Activated T-helper 1 cell treated with anti-CD3 and anti-CD28 coated beads, Interleukin-12 subunit alpha, Interleukin-12 subunit beta, Interleukin-2, Interleukin-4 antibody, amounts not matched to agents 30 ng/mL and 10 ng/mL and 1 ng/mL, durations not matched to agents 14 hours and 24 hours and 36 hours (primary cell): ENCODE measurements around the gene MYO1H. TPM values are rescaled to one million over a fixed set of nuclear protein-coding genes. Genes with fewer than 3 reads are reported as not detected.

Experiments used
- DNase-seq: peaks from one replicate; pipeline ENCODE4 v3.0.0; 2021; ENCODE audit warnings: low spot score
- H3K27ac Mint-ChIP-seq: one replicate; pipeline ENCODE4 v1.8.0; 2021; ENCODE audit warnings: mild to moderate bottlenecking, mixed read lengths
- H3K27me3 Mint-ChIP-seq: one replicate; pipeline ENCODE4 v1.8.0; 2022; ENCODE audit warnings: mild to moderate bottlenecking, moderate library complexity, mixed read lengths; ENCODE audit not compliant: insufficient read depth
- H3K36me3 Mint-ChIP-seq: one replicate; pipeline ENCODE4 v1.8.0; 2021; ENCODE audit warnings: low read depth, mixed read lengths
- H3K4me1 Mint-ChIP-seq: one replicate; pipeline ENCODE4 v1.8.0; 2021; ENCODE audit warnings: low read depth, mixed read lengths
- H3K4me3 Mint-ChIP-seq: one replicate; pipeline ENCODE4 v1.8.0; 2021; ENCODE audit warnings: mild to moderate bottlenecking, moderate library complexity, mixed read lengths
- H3K9me3 Mint-ChIP-seq: one replicate; pipeline ENCODE4 v1.8.0; 2021; ENCODE audit warnings: mixed read lengths
- intact Hi-C: fragments of 100-400 bp; cut with micrococcal nuclease; formaldehyde crosslinking; loops from one replicate; pipeline ENCODE4 v1.15.1; 2024
- total RNA-seq: library from RNA; stranded (reverse); gene quantifications from 2 replicates; pipeline ENCODE4 v1.2.3, GENCODE V29; 2022

Gene MYO1H
- total RNA-seq, 1 donor from 2014 or later, result not detected

DNA sequence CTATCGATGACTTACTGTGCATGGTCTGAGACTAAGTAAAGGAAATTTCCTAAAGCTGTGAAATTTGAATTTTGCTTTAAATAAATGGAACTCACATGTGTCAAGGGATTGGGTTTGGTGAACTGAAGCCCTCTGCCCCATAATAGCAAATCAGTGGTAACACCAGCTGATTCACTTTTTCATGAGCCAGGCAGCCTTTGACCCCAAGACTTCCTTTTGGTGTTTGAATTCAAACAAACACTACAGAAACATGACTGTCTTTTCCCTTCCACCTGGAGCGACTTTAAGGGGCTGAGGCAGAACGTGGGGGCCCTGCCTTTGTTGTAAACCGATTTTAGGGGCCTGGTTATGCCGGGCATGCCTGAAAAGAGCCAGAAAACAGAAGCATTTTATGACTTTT lies 100.6 kb downstream of the MYO1H start:
- Mint-ChIP-seq H3K9me3 (no peaks in the 10 kb centered on the region), H3K27me3 (no peaks in the 10 kb centered on the region), H3K4me3 (no peak overlapping the region), H3K4me1 (no peaks in the 10 kb centered on the region), H3K36me3 (peaks cover 20% of the 10 kb centered on the region), H3K27ac (no peak overlapping the region)
- DNase-seq, result no peak
- intact Hi-C loops, result no loop called here

- no peaks in the 10 kb centered on the region for H3K4me1 Mint-ChIP-seq
- intact Hi-C loops, result no loop called here
- DNase-seq, result no peak
- no peak overlapping the region for H3K4me3 Mint-ChIP-seq
- H3K36me3 Mint-ChIP-seq, result peaks cover 22% of the 10 kb centered on the region
- H3K27ac Mint-ChIP-seq, result no peak overlapping the region
- no peaks in the 10 kb centered on the region for H3K27me3 Mint-ChIP-seq
- H3K9me3 Mint-ChIP-seq, result no peaks in the 10 kb centered on the region
These were observed 101.1 kb downstream of the MYO1H start for GRCh38 chr12:109448707-109449390.

GRCh38 chr12:109449845-109450532 lies 102.3 kb downstream of the MYO1H start:
- intact Hi-C loops, result no loop called here
- H3K36me3 Mint-ChIP-seq, result peaks cover 25% of the 10 kb centered on the region

GRCh38 chr12:109450980-109451379 lies 103.3 kb downstream of the MYO1H start:
- Mint-ChIP-seq H3K27ac (no peak overlapping the region), H3K36me3 (peaks cover 30% of the 10 kb centered on the region), H3K9me3 (no peaks in the 10 kb centered on the region), H3K27me3 (no peaks in the 10 kb centered on the region), H3K4me3 (no peak overlapping the region), H3K4me1 (no peaks in the 10 kb centered on the region)
- DNase-seq, result no peak
- intact Hi-C loops, result no loop called here

More at GRCh38 chr12:109449845-109450532, 102.3 kb downstream of the MYO1H start:
- H3K27ac Mint-ChIP-seq, result no peak overlapping the region
- H3K27me3 Mint-ChIP-seq, result no peaks in the 10 kb centered on the region
- DNase-seq, result no peak
- H3K4me3 Mint-ChIP-seq, result no peak overlapping the region
- H3K4me1 Mint-ChIP-seq, result no peaks in the 10 kb centered on the region
- H3K9me3 Mint-ChIP-seq, result no peaks in the 10 kb centered on the region

GRCh38 chr12:109451400-109451799 lies 103.7 kb downstream of the MYO1H start:
- Mint-ChIP-seq H3K4me3 (no peak overlapping the region), H3K27ac (no peak overlapping the region), H3K36me3 (peaks cover 32% of the 10 kb centered on the region), H3K9me3 (no peaks in the 10 kb centered on the region), H3K27me3 (no peaks in the 10 kb centered on the region), H3K4me1 (no peaks in the 10 kb centered on the region)
- no peak for DNase-seq
- intact Hi-C loops, result no loop called here

GRCh38 chr12:109452489-109452888 lies 104.8 kb downstream of the MYO1H start:
- Mint-ChIP-seq H3K4me3 (no peak overlapping the region), H3K4me1 (no peaks in the 10 kb centered on the region), H3K27ac (no peak overlapping the region), H3K9me3 (no peaks in the 10 kb centered on the region), H3K27me3 (no peaks in the 10 kb centered on the region), H3K36me3 (peaks cover 38% of the 10 kb centered on the region)
- intact Hi-C loops, result no loop called here
- no peak for DNase-seq

DNA sequence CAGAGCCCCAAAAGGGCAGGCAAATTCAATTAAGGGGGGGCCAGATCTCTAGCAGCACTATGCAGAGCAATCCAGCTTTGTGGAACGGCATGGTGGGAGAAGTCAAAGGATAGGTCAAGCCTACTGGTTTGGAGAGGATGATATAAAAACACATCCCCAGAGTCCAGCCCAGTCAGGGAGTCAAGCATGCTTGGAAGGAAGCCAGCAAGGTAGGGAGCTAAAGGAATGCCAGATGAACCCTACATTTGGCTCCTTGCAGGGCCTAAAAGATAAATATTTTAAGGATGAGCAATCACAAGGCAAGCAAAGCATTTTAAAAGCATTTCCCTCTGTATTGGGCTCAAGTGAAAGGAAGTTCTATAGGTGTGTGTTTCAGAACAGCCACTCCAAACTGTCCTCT lies 108.0 kb downstream of the MYO1H start:
- Mint-ChIP-seq H3K4me3 (no peak overlapping the region), H3K27ac (no peak overlapping the region), H3K27me3 (no peaks in the 10 kb centered on the region), H3K9me3 (no peaks in the 10 kb centered on the region), H3K36me3 (peaks cover 46% of the 10 kb centered on the region), H3K4me1 (peaks cover 19% of the 10 kb centered on the region)
- intact Hi-C loops, result no loop called here
- DNase-seq, result no peak

DNA sequence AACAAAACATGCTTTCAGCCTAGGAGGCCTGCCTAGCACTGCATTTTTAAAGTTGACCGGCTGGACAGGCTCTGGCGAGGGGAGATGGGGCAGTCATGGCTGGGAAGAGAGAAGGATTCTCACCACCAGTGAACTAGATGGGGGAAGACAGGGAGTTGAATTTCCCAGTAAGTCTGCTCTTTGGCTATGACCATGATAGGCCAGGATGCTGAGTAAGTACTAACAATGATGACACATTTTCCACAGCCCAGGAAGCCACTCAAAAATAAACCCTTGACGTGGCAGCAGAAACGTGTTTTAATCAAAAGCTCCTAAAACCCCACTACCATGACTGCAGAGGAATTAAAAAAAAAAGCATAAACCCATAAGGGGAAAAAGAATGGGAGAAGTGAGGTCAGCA lies 110.4 kb downstream of the MYO1H start:
- Mint-ChIP-seq H3K4me1 (peaks cover 40% of the 10 kb centered on the region), H3K4me3 (no peak overlapping the region), H3K27ac (peak overlapping the region; percentile 87), H3K36me3 (peaks cover 34% of the 10 kb centered on the region), H3K9me3 (no peaks in the 10 kb centered on the region), H3K27me3 (no peaks in the 10 kb centered on the region)
- intact Hi-C loops, result no loop called here
- no peak for DNase-seq

DNA sequence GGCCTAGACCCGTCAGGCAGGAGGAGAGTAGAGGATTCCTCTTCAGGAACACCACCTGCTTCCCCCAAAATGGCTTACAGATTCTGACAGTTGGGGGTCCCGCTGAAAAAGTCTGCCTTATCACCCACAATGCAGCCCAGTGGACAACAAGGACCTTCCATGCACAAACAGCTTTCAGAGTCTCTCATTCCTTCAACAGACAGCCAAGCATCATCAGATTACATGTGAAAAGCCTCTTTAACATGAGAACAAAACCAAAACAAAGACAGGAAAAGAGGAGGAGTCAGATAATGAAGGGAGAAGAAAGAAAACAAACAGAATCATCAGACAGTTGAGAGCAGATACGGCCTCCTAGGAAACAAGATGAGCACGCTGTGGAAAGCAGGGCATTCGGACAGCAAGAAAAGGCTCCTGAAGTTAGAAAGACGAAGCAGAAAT lies 111.1 kb downstream of the MYO1H start:
- Mint-ChIP-seq H3K9me3 (no peaks in the 10 kb centered on the region), H3K4me1 (peaks cover 47% of the 10 kb centered on the region), H3K27me3 (no peaks in the 10 kb centered on the region), H3K36me3 (peaks cover 32% of the 10 kb centered on the region), H3K27ac (peak overlapping the region; percentile 69), H3K4me3 (no peak overlapping the region)
- no peak for DNase-seq
- intact Hi-C loops, result no loop called here

DNA sequence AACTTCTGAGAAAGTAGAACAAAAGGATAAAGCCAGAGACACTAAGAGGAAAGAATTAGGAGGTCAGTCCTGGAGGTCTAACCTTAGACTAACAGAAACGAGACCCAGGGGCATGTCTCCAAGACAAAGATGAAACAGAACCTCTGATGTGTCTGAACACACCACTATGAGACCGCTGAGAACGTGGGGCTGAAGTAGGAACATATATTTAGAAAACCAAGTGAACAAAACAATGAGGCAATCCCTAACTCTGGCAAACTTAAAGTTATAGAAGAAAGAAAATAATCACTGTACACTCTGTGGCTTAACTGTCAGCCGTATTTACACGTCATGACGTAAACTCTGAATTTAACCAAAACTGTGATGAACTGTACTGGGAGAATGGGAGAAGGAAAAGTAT lies 111.5 kb downstream of the MYO1H start:
- intact Hi-C loops, result no loop called here
- no peaks in the 10 kb centered on the region for H3K27me3 Mint-ChIP-seq
- H3K4me3 Mint-ChIP-seq, result no peak overlapping the region
- peaks cover 52% of the 10 kb centered on the region for H3K4me1 Mint-ChIP-seq
- no peaks in the 10 kb centered on the region for H3K9me3 Mint-ChIP-seq
- peaks cover 29% of the 10 kb centered on the region for H3K36me3 Mint-ChIP-seq
- peak overlapping the region; percentile 69 for H3K27ac Mint-ChIP-seq
- no peak for DNase-seq

GRCh38 chr12:109460538-109460937 lies 112.8 kb downstream of the MYO1H start:
- peaks cover 58% of the 10 kb centered on the region for H3K4me1 Mint-ChIP-seq

DNA sequence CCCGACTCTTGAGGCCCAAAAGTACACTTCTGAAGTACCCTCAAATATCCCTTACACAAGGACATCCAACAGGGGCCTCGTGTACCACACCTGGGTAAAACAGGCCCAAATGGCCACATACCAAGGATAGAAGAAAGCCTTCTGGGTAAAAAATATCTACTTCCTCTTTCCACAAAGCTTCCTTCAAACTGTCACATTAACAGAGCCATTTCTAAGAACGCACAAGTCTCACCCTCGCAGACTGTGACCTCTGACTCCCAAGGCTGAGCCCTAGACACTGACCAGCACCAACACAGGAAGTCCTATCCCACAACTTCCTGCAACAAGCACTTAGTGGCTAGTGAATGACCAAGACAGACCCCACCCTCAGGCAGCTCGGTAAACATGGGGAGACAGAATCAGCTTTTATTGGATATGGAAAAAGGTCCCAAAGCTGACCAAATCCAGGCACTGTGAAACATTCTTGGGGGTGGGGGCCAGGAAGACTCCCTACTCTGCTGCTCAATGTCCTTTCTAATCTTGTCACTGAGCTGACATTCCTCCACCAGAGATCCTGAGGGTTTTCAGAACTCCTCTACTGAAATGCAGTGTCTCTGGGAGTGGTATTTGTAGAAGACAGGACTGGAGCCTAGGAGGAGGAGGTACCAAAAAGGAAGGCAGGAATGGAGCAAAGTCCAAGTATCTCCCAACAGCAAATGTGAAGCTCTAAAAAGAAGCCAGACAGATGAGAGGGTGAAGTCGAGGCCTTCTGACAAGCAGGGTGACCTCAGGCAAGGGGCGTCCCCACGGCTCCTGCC lies 113.5 kb downstream of the MYO1H start:
- intact Hi-C loops, result no loop called here
- Mint-ChIP-seq H3K9me3 (no peaks in the 10 kb centered on the region), H3K4me1 (peaks cover 58% of the 10 kb centered on the region), H3K4me3 (no peak overlapping the region), H3K27ac (peak overlapping the region; percentile 78), H3K27me3 (no peaks in the 10 kb centered on the region), H3K36me3 (peaks cover 17% of the 10 kb centered on the region)
- no peak for DNase-seq

More at GRCh38 chr12:109460538-109460937, 112.8 kb downstream of the MYO1H start:
- Mint-ChIP-seq H3K27me3 (no peaks in the 10 kb centered on the region), H3K9me3 (no peaks in the 10 kb centered on the region), H3K36me3 (peaks cover 22% of the 10 kb centered on the region), H3K27ac (no peak overlapping the region), H3K4me3 (no peak overlapping the region)
- DNase-seq, result no peak
- intact Hi-C loops, result no loop called here
